ENCODE data around the gene JAK2.

The JAK2 gene

DNA sequence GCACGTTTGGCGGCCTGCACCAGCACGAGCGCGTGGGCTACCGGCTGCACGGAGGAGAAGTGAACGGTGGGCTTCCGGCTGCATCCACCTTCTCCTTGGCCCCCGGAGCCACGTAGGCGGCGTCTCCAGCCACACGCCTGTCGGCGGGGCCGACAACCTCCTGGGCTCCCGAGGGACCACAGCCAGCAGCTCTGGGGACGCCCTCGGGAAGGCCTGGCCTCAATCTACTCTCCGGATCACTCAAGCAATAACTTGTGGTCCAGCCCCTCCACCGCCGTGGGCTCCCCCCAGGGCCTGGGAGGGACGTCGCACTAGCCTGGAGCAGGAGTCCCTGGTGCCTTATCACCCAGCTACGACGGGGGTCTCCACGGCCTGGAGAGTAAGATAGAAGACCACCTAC is 126.6 kb downstream of the JAK2 start:
- TF ChIP-seq USF1 (IDR thresholded peaks at IDR 0.05) = no peak
- TF ChIP-seq EGR1 (IDR thresholded peaks at IDR 0.05) = no peak
- TF ChIP-seq CREB1 (IDR thresholded peaks at IDR 0.05; ENCODE audit: low read depth) = no peak
- no peak for TF ChIP-seq RAD21 (IDR thresholded peaks at IDR 0.05; ENCODE audit: low read depth)
- TF ChIP-seq TCF12 (IDR thresholded peaks at IDR 0.05; ENCODE audit: low read depth) = no peak
- TF ChIP-seq NFIC (IDR thresholded peaks at IDR 0.05) = no peak
- TF ChIP-seq TEAD4 (IDR thresholded peaks at IDR 0.05) = no peak
- no peak for TF ChIP-seq YY1 (IDR thresholded peaks at IDR 0.05; ENCODE audit: low read depth)
- no peak for TF ChIP-seq ZBTB7A (IDR thresholded peaks at IDR 0.05; ENCODE audit: low read depth)
- no peak for TF ChIP-seq EP300 (IDR thresholded peaks at IDR 0.05; ENCODE audit: borderline replicate concordance)

DNA sequence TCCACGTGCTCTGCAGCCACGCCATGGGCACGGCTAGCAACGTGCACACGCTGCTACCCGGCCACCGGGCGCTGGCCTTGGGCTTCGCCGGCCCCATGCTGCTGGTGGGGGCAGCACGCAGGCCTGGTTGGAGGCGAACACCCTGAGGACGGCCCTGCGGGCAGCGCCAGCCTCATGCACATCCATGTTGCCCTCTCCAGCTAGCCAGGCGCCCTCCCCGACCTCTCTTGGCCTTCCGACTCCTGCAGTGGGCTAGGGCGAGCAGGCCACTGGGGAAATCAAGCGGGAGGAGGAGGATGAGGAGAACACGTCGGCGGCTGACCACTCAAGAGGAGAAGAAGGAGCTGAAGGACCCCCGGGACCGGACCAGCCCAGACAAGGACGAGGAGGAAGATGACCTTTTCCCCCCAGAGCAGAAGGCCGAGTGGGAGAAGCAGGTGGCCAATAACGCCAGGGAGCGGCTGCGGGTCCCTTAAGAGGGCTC is 127.1 kb downstream of the JAK2 start:
- no peak for TF ChIP-seq TAF1 (IDR thresholded peaks at IDR 0.05; ENCODE audit: low read depth)
- TF ChIP-seq REST (IDR thresholded peaks at IDR 0.05; ENCODE audit: low read depth) = no peak
- no peak for TF ChIP-seq FOXM1 (IDR thresholded peaks at IDR 0.05; ENCODE audit: borderline replicate concordance, low read depth)
- no peak for TF ChIP-seq TCF12 (IDR thresholded peaks at IDR 0.05; ENCODE audit: low read depth)
- no peak for TF ChIP-seq EGR1 (IDR thresholded peaks at IDR 0.05)
- no peak for TF ChIP-seq MAX (IDR thresholded peaks at IDR 0.05)
- no peak for TF ChIP-seq NFIC (IDR thresholded peaks at IDR 0.05)
- no peak for TF ChIP-seq YY1 (IDR thresholded peaks at IDR 0.05; ENCODE audit: low read depth)
- no peak for TF ChIP-seq TEAD4 (IDR thresholded peaks at IDR 0.05)
- TF ChIP-seq CREB1 (IDR thresholded peaks at IDR 0.05; ENCODE audit: low read depth) = no peak
- TF ChIP-seq USF1 (IDR thresholded peaks at IDR 0.05) = no peak
- TF ChIP-seq ZBTB7A (IDR thresholded peaks at IDR 0.05; ENCODE audit: low read depth) = no peak
- no peak for TF ChIP-seq CEBPB (IDR thresholded peaks at IDR 0.05)
- TF ChIP-seq EP300 (IDR thresholded peaks at IDR 0.05; ENCODE audit: borderline replicate concordance) = no peak
- no peak for TF ChIP-seq RAD21 (IDR thresholded peaks at IDR 0.05; ENCODE audit: low read depth)

DNA sequence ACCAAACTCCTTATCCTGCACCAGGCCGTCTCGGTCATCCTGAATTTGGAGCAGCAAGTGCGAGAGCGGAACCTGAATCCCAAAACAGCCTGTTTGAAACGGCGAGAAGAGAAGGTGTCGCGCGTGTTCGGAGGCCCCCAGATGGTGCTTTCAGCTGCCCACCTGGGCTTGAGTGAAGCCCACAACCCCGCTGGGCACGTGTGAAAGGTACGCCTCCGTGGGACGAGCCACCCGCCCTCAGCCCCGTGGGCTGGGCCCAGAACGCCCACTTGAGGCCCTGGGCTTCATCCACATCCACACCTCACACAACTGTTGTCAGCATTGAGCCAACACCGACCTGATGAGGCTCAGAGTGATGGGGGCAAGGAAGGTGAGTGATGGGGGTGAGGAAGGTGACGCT is 127.6 kb downstream of the JAK2 start:
- TF ChIP-seq TCF12 (IDR thresholded peaks at IDR 0.05; ENCODE audit: low read depth) (no peak), EGR1 (IDR thresholded peaks at IDR 0.05) (no peak), ZBTB7A (IDR thresholded peaks at IDR 0.05; ENCODE audit: low read depth) (no peak), USF1 (IDR thresholded peaks at IDR 0.05) (no peak), EP300 (IDR thresholded peaks at IDR 0.05; ENCODE audit: borderline replicate concordance) (no peak), CREB1 (IDR thresholded peaks at IDR 0.05; ENCODE audit: low read depth) (no peak), NFIC (IDR thresholded peaks at IDR 0.05) (no peak), REST (IDR thresholded peaks at IDR 0.05; ENCODE audit: low read depth) (no peak), CEBPB (IDR thresholded peaks at IDR 0.05) (no peak), TEAD4 (IDR thresholded peaks at IDR 0.05) (no peak), YY1 (IDR thresholded peaks at IDR 0.05; ENCODE audit: low read depth) (no peak), MAX (IDR thresholded peaks at IDR 0.05) (no peak), FOXM1 (IDR thresholded peaks at IDR 0.05; ENCODE audit: borderline replicate concordance, low read depth) (no peak), RAD21 (IDR thresholded peaks at IDR 0.05; ENCODE audit: low read depth) (no peak), TAF1 (IDR thresholded peaks at IDR 0.05; ENCODE audit: low read depth) (no peak)

DNA sequence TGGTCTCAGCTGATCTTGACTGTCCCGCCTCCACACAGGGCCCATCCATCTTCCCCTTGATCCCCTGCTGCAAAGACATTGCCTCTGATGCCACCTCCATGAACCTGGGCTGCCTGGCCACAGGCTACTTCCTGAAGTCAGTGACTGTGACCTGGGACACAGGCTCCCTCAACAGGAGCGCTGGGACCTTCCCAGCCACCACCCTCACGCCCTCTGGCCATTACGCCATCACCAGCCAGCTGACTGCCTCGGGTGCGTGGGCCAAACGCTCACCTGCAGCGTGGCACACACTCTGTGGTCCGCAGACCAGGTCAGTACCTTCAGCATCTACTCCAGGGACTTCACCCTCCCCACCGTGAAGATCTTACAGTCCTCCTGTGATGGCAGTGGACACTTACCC is 128.5 kb downstream of the JAK2 start:
- TF ChIP-seq RAD21 (IDR thresholded peaks at IDR 0.05; ENCODE audit: low read depth) (no peak), ZBTB7A (IDR thresholded peaks at IDR 0.05; ENCODE audit: low read depth) (no peak), CEBPB (IDR thresholded peaks at IDR 0.05) (no peak), REST (IDR thresholded peaks at IDR 0.05; ENCODE audit: low read depth) (no peak), MAX (IDR thresholded peaks at IDR 0.05) (no peak)

Data from Ishikawa (cell line).